Measurements from ENCODE around the gene RAVER1.

Gene RAVER1

GRCh38 chr19:10283301-10284064 is 49.8 kb downstream of the RAVER1 start:
- no peak for TF ChIP-seq FOXP2 (optimal IDR thresholded peaks at IDR 0.05; ENCODE audit: borderline replicate concordance, extremely low read depth, extremely low read length, insufficient read depth)
- no peak for TF ChIP-seq REST (IDR thresholded peaks at IDR 0.05; ENCODE audit: insufficient read depth in 1 of 2, low read depth in 2 of 2, low read length in 2 of 2)
- TF ChIP-seq TAF1 (IDR thresholded peaks at IDR 0.05; ENCODE audit: borderline replicate concordance, insufficient read depth, low read length): no peak
- TF ChIP-seq SIN3A (IDR thresholded peaks at IDR 0.05; ENCODE audit: borderline replicate concordance, insufficient read depth, low read length): no peak

- TF ChIP-seq SIN3A (IDR thresholded peaks at IDR 0.05; ENCODE audit: borderline replicate concordance, insufficient read depth, low read length): no peak
- TF ChIP-seq FOXP2 (optimal IDR thresholded peaks at IDR 0.05; ENCODE audit: borderline replicate concordance, extremely low read depth, extremely low read length, insufficient read depth): no peak
- TF ChIP-seq TAF1 (IDR thresholded peaks at IDR 0.05; ENCODE audit: borderline replicate concordance, insufficient read depth, low read length): no peak
- no peak for TF ChIP-seq REST (IDR thresholded peaks at IDR 0.05; ENCODE audit: insufficient read depth in 1 of 2, low read depth in 2 of 2, low read length in 2 of 2)
- no peak for TF ChIP-seq POLR2AphosphoS5 (IDR thresholded peaks at IDR 0.05; ENCODE audit: low read depth, low read length)
Measured at GRCh38 chr19:10279737-10280442, 53.4 kb downstream of the RAVER1 start.

- TF ChIP-seq FOXP2 (optimal IDR thresholded peaks at IDR 0.05; ENCODE audit: borderline replicate concordance, extremely low read depth, extremely low read length, insufficient read depth): no peak
- TF ChIP-seq REST (IDR thresholded peaks at IDR 0.05; ENCODE audit: insufficient read depth in 1 of 2, low read depth in 2 of 2, low read length in 2 of 2): no peak
- no peak for TF ChIP-seq TAF1 (IDR thresholded peaks at IDR 0.05; ENCODE audit: borderline replicate concordance, insufficient read depth, low read length)
- TF ChIP-seq POLR2AphosphoS5 (IDR thresholded peaks at IDR 0.05; ENCODE audit: low read depth, low read length): no peak
- no peak for TF ChIP-seq SIN3A (IDR thresholded peaks at IDR 0.05; ENCODE audit: borderline replicate concordance, insufficient read depth, low read length)
Measured at GRCh38 chr19:10278935-10279334, 54.4 kb downstream of the RAVER1 start.

- TF ChIP-seq SIN3A (IDR thresholded peaks at IDR 0.05; ENCODE audit: borderline replicate concordance, insufficient read depth, low read length) (no peak), FOXP2 (optimal IDR thresholded peaks at IDR 0.05; ENCODE audit: borderline replicate concordance, extremely low read depth, extremely low read length, insufficient read depth) (no peak), TAF1 (IDR thresholded peaks at IDR 0.05; ENCODE audit: borderline replicate concordance, insufficient read depth, low read length) (no peak), POLR2AphosphoS5 (IDR thresholded peaks at IDR 0.05; ENCODE audit: low read depth, low read length) (no peak), REST (IDR thresholded peaks at IDR 0.05; ENCODE audit: insufficient read depth in 1 of 2, low read depth in 2 of 2, low read length in 2 of 2) (no peak)
Measured at GRCh38 chr19:10277795-10278589, 55.3 kb downstream of the RAVER1 start.
